ENCODE measurements around the gene MACROD1. TPM values are rescaled to one million over a fixed set of nuclear protein-coding genes. Genes with fewer than 3 reads are reported as not detected.

MACROD1 gene
- total RNA-seq, 6 experiments from 2014 or later = 11.8 to 17.0 (median 13.1) TPM

- H3K27ac Mint-ChIP-seq = no peak overlapping the region
- peaks cover 5% of the 10 kb centered on the region; the same call in 1 of the 2 replicates for H3K36me3 Mint-ChIP-seq (ENCODE audit: low read depth)
- no peaks in the 10 kb centered on the region for H3K9me3 Mint-ChIP-seq
- TF ChIP-seq CTCF (IDR thresholded peaks at IDR 0.05) = no peak
- no peak overlapping the region for H3K4me3 Mint-ChIP-seq
- peaks cover 21% of the 10 kb centered on the region for H3K4me1 Mint-ChIP-seq (ENCODE audit: low read depth)
- no peak for DNase-seq
- peaks cover 11% of the 10 kb centered on the region for H3K27me3 Mint-ChIP-seq (ENCODE audit: insufficient read depth)
Measured at GRCh38 chr11:64095949-64096348, 70.0 kb downstream of the MACROD1 start.

- no peak for DNase-seq
- Mint-ChIP-seq H3K4me3 (no peak overlapping the region), H3K4me1 (ENCODE audit: low read depth) (peaks cover 18% of the 10 kb centered on the region; the same call in 1 of the 2 replicates), H3K27ac (no peak overlapping the region), H3K9me3 (no peaks in the 10 kb centered on the region), H3K27me3 (ENCODE audit: insufficient read depth) (peaks cover 10% of the 10 kb centered on the region; the same call in 1 of the 2 replicates), H3K36me3 (ENCODE audit: low read depth) (peaks cover 5% of the 10 kb centered on the region; the same call in 1 of the 2 replicates)
- TF ChIP-seq CTCF (IDR thresholded peaks at IDR 0.05) = no peak
Measured at GRCh38 chr11:64095273-64095817, 70.6 kb downstream of the MACROD1 start.

GRCh38 chr11:64094463-64095260 is 71.3 kb downstream of the MACROD1 start:
- no peak overlapping the region for H3K4me3 Mint-ChIP-seq
- peaks cover 5% of the 10 kb centered on the region; the same call in 1 of the 2 replicates for H3K36me3 Mint-ChIP-seq (ENCODE audit: low read depth)
- H3K4me1 Mint-ChIP-seq (ENCODE audit: low read depth) = peaks cover 18% of the 10 kb centered on the region; the same call in 1 of the 2 replicates
- H3K9me3 Mint-ChIP-seq = no peaks in the 10 kb centered on the region
- peaks cover 10% of the 10 kb centered on the region; the same call in 1 of the 2 replicates for H3K27me3 Mint-ChIP-seq (ENCODE audit: insufficient read depth)
- TF ChIP-seq CTCF (IDR thresholded peaks at IDR 0.05) = no peak; the same call in 1 of the 2 replicates
- no peak overlapping the region; the same call in 1 of the 2 replicates for H3K27ac Mint-ChIP-seq
- DNase-seq = peak; percentile 30

- H3K4me3 Mint-ChIP-seq = no peak overlapping the region
- H3K27ac Mint-ChIP-seq = no peak overlapping the region
- no peak for DNase-seq
- H3K27me3 Mint-ChIP-seq (ENCODE audit: insufficient read depth) = peaks cover 12% of the 10 kb centered on the region
- no peaks in the 10 kb centered on the region for H3K9me3 Mint-ChIP-seq
- no peaks in the 10 kb centered on the region for H3K36me3 Mint-ChIP-seq (ENCODE audit: low read depth)
- peaks cover 18% of the 10 kb centered on the region; the same call in 1 of the 2 replicates for H3K4me1 Mint-ChIP-seq (ENCODE audit: low read depth)
- no peak for TF ChIP-seq CTCF (IDR thresholded peaks at IDR 0.05)
Measured at GRCh38 chr11:64093233-64094039, 72.5 kb downstream of the MACROD1 start.

- Mint-ChIP-seq H3K4me1 (ENCODE audit: low read depth) (peaks cover 18% of the 10 kb centered on the region; the same call in 1 of the 2 replicates), H3K27me3 (ENCODE audit: insufficient read depth) (peaks cover 8% of the 10 kb centered on the region)
Measured at GRCh38 chr11:64092761-64093136, 73.2 kb downstream of the MACROD1 start.

More at GRCh38 chr11:64092761-64093136, 73.2 kb downstream of the MACROD1 start:
- Mint-ChIP-seq H3K9me3 (no peaks in the 10 kb centered on the region), H3K36me3 (ENCODE audit: low read depth) (no peaks in the 10 kb centered on the region), H3K27ac (no peak overlapping the region), H3K4me3 (no peak overlapping the region)
- no peak for TF ChIP-seq CTCF (IDR thresholded peaks at IDR 0.05)
- no peak for DNase-seq
